Adrenal gland (tissue), 12 donors: ENCODE data around the gene ALDOA. TPM values are rescaled to one million over a fixed set of nuclear protein-coding genes. Genes with fewer than 3 reads are reported as not detected.

Experiments used
- DNase-seq, 7 donors: peaks; one replicate each; pipeline ENCODE4 v3.0.0-alpha.2; 2019 to 2020
- H3K27ac ChIP-seq, 5 donors: fragments of 200-600 bp; sonication (generic) in 4 of 5; 1 replicate in 3 of 5; 2 replicates in 2 of 5; pipeline versions ENCODE4 v1.5.1 to v1.8.0; 2016 to 2020; ENCODE audit warnings: mild to moderate bottlenecking in 1 of 5
- H3K27me3 ChIP-seq: fragments of 200-600 bp; 2 replicates; pipeline ENCODE4 v1.8.0; 2021
- H3K36me3 ChIP-seq, 2 donors: fragments of 200-600 bp; replicated peaks in 1 of 2; 1 replicate in 1 of 2; 2 replicates in 1 of 2; pipeline versions ENCODE4 v1.5.1 to v1.8.0; 2018 to 2022
- H3K4me1 ChIP-seq, 2 donors: fragments of 200-600 bp; replicated peaks in 1 of 2; 1 replicate in 1 of 2; 2 replicates in 1 of 2; pipeline versions ENCODE4 v1.5.1 to v1.8.0; 2018 to 2021
- H3K4me3 ChIP-seq, 4 donors: fragments of 200-600 bp; sonication (generic) in 3 of 4; one replicate each; pipeline ENCODE4 v1.5.1; 2016 to 2018
- H3K9me3 ChIP-seq, 3 donors: fragments of 200-600 bp; sonication (generic) in 1 of 3; replicated peaks in 1 of 3; 1 replicate in 2 of 3; 2 replicates in 1 of 3; pipeline versions ENCODE4 v1.5.1 to v1.8.0; 2016 to 2021
- POLR2A ChIP-seq, 2 donors: fragments of 450-650 bp; IDR thresholded peaks; one replicate each; pipeline ENCODE4 v1.6.1; 2017; ENCODE audit warnings: antibody characterized with exemption in 2 of 2, mild to moderate bottlenecking in 2 of 2, moderate library complexity in 1 of 2
- WGBS, 4 donors: extraction: QIAGEN DNeasy Blood & Tissue Kit in 2 of 4; methylation state at CpG; one replicate each; pipeline versions ENCODE4 v1.1.5 to v1.1.7; 2013 to 2017; 5-methylcytosine and 5-hydroxymethylcytosine counted together
- intact Hi-C, 2 donors: fragments of 100-400 bp; cut with DNase I; formaldehyde crosslinking; loops; one replicate each; pipeline versions ENCODE4 v1.14.1 to v1.15.0; 2022 to 2023
- polyA plus RNA-seq, 3 donors: library from polyadenylated mRNA; stranded (reverse); fragments of 200-250 nt in 2 of 3; fragments of 350-450 nt in 1 of 3; fragmentation: Illumina TruSeq in 1 of 3; extraction: RNeasy Lipid Tissue Mini Kit (QIAGEN cat#74804) in 1 of 3; gene quantifications; one replicate each; pipeline ENCODE4 v1.2.3, GENCODE V29; 2013 to 2014
- total RNA-seq, 9 donors: library from RNA; depleted of rRNA in 4 of 9; stranded (reverse); fragments of >200 nt in 4 of 9; fragments of 120-200 nt in 1 of 9; fragmentation: NEBNext Ultra II Directional in 1 of 9; extraction: Animal tissue kit (Norgen Biotek cat#: 25700) in 1 of 9; gene quantifications; one replicate each; pipeline versions ENCODE4 v1.1.0 to v1.2.4, GENCODE V29; 2013 to 2023
- TF ChIP-seq, protein P1 (sequence below), 6 experiments: fragments of 450-650 bp in 4 of 6; fragments of 200-600 bp in 2 of 6; sonication (generic) in 1 of 6; IDR thresholded peaks; 1 replicate in 5 of 6; 2 replicates in 1 of 6; pipeline versions ENCODE4 v1.5.1 to v1.8.0; 2016 to 2021; ENCODE audit warnings: antibody characterized with exemption in 6 of 6, mild to moderate bottlenecking in 2 of 6, moderate library complexity in 1 of 6
- donor health status: healthy with polysubstance abuse.
- donor health status: Bipolar disorder and iron deficiency.
- donor health status: DM: yes; HTN: yes; CAD: no.
- donor health status: DM: no; HTN: no; CAD: no.
- donor health status: DM: no; HTN: no; CAD: no.
- donor health status: DM: yes; HTN: yes; CAD: no.

Gene ALDOA
- total and polyA plus RNA-seq, 12 donors = 623 to 1,930 (median 1,345) TPM

GRCh38 chr16:30068750-30069610 lies 3.4 kb downstream of the ALDOA start:
- Histone ChIP-seq H3K4me1 (peaks cover 39 to 40% of the 10 kb centered on the region in 2 donors), H3K27me3 (no peaks in the 10 kb centered on the region), H3K4me3 (no peak overlapping the region), H3K36me3 (peaks cover 0 to 67% of the 10 kb centered on the region in 2 donors), H3K9me3 (no peaks in the 10 kb centered on the region), H3K27ac (peak overlapping the region in 3 of 5 donors; percentile 45 to 75 (median 60))
- peak in 3 of 7 donors; percentile 32 to 54 (median 53) for DNase-seq
- no peak for TF ChIP-seq POLR2A (IDR thresholded peaks at IDR 0.05)
- TF ChIP-seq, protein P1, sequence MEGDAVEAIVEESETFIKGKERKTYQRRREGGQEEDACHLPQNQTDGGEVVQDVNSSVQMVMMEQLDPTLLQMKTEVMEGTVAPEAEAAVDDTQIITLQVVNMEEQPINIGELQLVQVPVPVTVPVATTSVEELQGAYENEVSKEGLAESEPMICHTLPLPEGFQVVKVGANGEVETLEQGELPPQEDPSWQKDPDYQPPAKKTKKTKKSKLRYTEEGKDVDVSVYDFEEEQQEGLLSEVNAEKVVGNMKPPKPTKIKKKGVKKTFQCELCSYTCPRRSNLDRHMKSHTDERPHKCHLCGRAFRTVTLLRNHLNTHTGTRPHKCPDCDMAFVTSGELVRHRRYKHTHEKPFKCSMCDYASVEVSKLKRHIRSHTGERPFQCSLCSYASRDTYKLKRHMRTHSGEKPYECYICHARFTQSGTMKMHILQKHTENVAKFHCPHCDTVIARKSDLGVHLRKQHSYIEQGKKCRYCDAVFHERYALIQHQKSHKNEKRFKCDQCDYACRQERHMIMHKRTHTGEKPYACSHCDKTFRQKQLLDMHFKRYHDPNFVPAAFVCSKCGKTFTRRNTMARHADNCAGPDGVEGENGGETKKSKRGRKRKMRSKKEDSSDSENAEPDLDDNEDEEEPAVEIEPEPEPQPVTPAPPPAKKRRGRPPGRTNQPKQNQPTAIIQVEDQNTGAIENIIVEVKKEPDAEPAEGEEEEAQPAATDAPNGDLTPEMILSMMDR (IDR thresholded peaks at IDR 0.05) = peak in 5 of 6 experiments; percentile 26 to 48 (median 45)
- intact Hi-C loops = no loop called here
- WGBS, 4 donors = 44 to 72% (median 69%) methylated on average over 3 to 17 of the region's 17 CpGs

DNA sequence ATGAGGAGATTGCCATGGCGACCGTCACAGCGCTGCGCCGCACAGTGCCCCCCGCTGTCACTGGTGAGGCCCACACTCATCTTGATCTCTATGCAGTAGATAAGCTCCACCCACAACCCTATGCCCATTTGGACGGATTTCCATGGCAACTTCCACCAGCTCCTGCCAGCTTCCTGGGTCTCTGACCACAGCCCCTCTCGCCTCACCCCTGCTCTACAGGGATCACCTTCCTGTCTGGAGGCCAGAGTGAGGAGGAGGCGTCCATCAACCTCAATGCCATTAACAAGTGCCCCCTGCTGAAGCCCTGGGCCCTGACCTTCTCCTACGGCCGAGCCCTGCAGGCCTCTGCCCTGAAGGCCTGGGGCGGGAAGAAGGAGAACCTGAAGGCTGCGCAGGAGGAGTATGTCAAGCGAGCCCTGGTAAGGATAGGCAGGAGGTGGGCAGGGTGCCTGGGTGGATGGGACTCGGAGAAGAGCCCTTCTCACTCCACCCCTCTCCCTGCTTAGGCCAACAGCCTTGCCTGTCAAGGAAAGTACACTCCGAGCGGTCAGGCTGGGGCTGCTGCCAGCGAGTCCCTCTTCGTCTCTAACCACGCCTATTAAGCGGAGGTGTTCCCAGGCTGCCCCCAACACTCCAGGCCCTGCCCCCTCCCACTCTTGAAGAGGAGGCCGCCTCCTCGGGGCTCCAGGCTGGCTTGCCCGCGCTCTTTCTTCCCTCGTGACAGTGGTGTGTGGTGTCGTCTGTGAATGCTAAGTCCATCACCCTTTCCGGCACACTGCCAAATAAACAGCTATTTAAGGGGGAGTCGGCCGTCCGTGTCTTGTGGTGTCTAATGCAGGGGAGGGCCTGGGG lies 4.3 kb downstream of the ALDOA start:
- no peak for TF ChIP-seq POLR2A (IDR thresholded peaks at IDR 0.05)
- TF ChIP-seq, protein P1 (IDR thresholded peaks at IDR 0.05) = no peak
- H3K27me3 ChIP-seq = no peaks in the 10 kb centered on the region
- peaks cover 31 to 39% of the 10 kb centered on the region in 2 donors for H3K4me1 ChIP-seq
- DNase-seq = peak in 5 of 7 donors; percentile 48 to 59 (median 50)
- intact Hi-C loops = no loop called here
- peaks cover 0 to 67% of the 10 kb centered on the region in 2 donors for H3K36me3 ChIP-seq
- peak overlapping the region in 3 of 5 donors; percentile 45 to 75 (median 60) for H3K27ac ChIP-seq
- no peaks in the 10 kb centered on the region for H3K9me3 ChIP-seq
- WGBS, 4 donors = 50 to 62% (median 55%) methylated on average over 26 to 31 of the region's 31 CpGs
- H3K4me3 ChIP-seq = peak overlapping the region in 1 of 4 donors; percentile 28

DNA sequence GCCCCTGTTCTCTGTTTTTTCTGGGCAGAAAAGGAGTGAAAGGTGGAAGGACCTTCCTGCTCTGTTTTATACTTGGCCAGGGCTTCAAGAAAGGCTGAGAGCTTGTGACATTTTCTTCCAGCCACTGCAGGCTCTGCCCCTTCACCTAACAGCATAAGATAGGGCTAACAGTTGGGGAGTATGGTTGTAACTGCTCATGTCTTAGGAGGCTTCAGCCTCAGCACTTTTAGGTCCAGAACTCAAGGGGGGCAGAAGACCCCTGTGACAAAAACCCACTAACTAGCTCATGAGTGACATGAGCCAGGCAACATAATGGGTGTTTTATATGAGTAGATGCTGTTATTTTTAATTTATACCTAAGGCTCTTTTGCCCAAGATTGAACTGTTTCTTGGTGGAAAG lies 4.9 kb downstream of the ALDOA start:
- Histone ChIP-seq H3K4me1 (peaks cover 34 to 45% of the 10 kb centered on the region in 2 donors), H3K36me3 (peaks cover 0 to 67% of the 10 kb centered on the region in 2 donors), H3K27ac (peak overlapping the region in 2 of 5 donors; percentile 60 to 75), H3K27me3 (no peaks in the 10 kb centered on the region), H3K4me3 (no peak overlapping the region), H3K9me3 (no peaks in the 10 kb centered on the region)
- TF ChIP-seq, protein P1 (IDR thresholded peaks at IDR 0.05) = no peak
- TF ChIP-seq POLR2A (IDR thresholded peaks at IDR 0.05) = no peak
- intact Hi-C loops = no loop called here
- DNase-seq = no peak
